Measurements from ENCODE around the gene ZNF691. TPM values are rescaled to one million over a fixed set of nuclear protein-coding genes. Genes with fewer than 3 reads are reported as not detected.

The ZNF691 gene
- total RNA-seq (2022; extraction: Qiagen RNA extraction; ENCODE audit: low read depth), result 5.8 to 7.7 TPM (median 6.8 TPM) in 5 replicates

GRCh38 chr1:42846257-42847110 lies at the start of gene ZNF691:
TSS of gene ZNF691 (plus strand) at chr1:42846613. CDS start at chr1:42849659, 3,046 bp downstream.

GRCh38 chr1:42816585-42817439 lies 29.6 kb upstream of the ZNF691 start, which contains the start of the genes ERMAP and SVBP:
TSS of gene ERMAP (plus strand) at chr1:42817122. CDS start at chr1:42830449, 13,327 bp downstream.
TSS of gene SVBP (minus strand) at chr1:42817397. CDS start at chr1:42816544, 853 bp downstream.

Other genes starting within 250 kb of the ZNF691 start
- gene PPIH, start 188.2 kb upstream of the ZNF691 start, total RNA-seq (2022; extraction: Qiagen RNA extraction; ENCODE audit: low read depth), result 59.9 to 64.2 TPM (median 62.6 TPM) in 5 replicates
- 733 to 810 TPM (median 766 TPM) in 5 replicates for gene YBX1, start 164.2 kb upstream of the ZNF691 start, total RNA-seq (2022; extraction: Qiagen RNA extraction; ENCODE audit: low read depth)
- gene CLDN19, start 106.4 kb upstream of the ZNF691 start, total RNA-seq (2022; extraction: Qiagen RNA extraction; ENCODE audit: low read depth), result not detected in 5 replicates
- 29.7 to 34.1 TPM (median 31.2 TPM) in 5 replicates for gene P3H1, start 79.6 kb upstream of the ZNF691 start, total RNA-seq (2022; extraction: Qiagen RNA extraction; ENCODE audit: low read depth)
- 3.3 to 5.0 TPM (median 4.6 TPM) in 5 replicates for gene C1orf50, start 79.4 kb upstream of the ZNF691 start, total RNA-seq (2022; extraction: Qiagen RNA extraction; ENCODE audit: low read depth)
- 0.07 to 0.15 TPM (median 0.09 TPM) in 5 replicates for gene TMEM269, start 61.6 kb upstream of the ZNF691 start, total RNA-seq (2022; extraction: Qiagen RNA extraction; ENCODE audit: low read depth)
- gene ERMAP, start 29.5 kb upstream of the ZNF691 start, total RNA-seq (2022; extraction: Qiagen RNA extraction; ENCODE audit: low read depth), result 3.5 to 4.6 TPM (median 3.9 TPM) in 5 replicates
- 11.2 to 17.1 TPM (median 14.3 TPM) in 5 replicates for gene SVBP, start 29.2 kb upstream of the ZNF691 start, total RNA-seq (2022; extraction: Qiagen RNA extraction; ENCODE audit: low read depth)
- gene SLC2A1, start 112.3 kb downstream of the ZNF691 start, total RNA-seq (2022; extraction: Qiagen RNA extraction; ENCODE audit: low read depth), result 139 to 173 TPM (median 152 TPM) in 5 replicates